Fibroblast of lung (primary cell): ENCODE measurements around the gene CASD1. TPM values are rescaled to one million over a fixed set of nuclear protein-coding genes. Genes with fewer than 3 reads are reported as not detected.

ENCODE experiments used
- DNase-seq, 2 donors: peaks; one replicate each; pipeline versions ENCODE4 v3.0.0 to v3.0.0-alpha.2; 2010; ENCODE audit warnings: low read depth in 2 of 2
- H2AFZ ChIP-seq: 2 replicates; pipeline ENCODE4 v1.5.1; 2012; ENCODE audit warnings: low read length, control low read depth, inconsistent platforms
- H3K27ac ChIP-seq: 2 replicates; pipeline ENCODE4 v1.5.1; 2011; ENCODE audit warnings: low read length, control low read depth; ENCODE audit not compliant: insufficient read depth
- H3K27me3 ChIP-seq: 2 replicates; pipeline ENCODE4 v1.5.1; 2011; ENCODE audit warnings: mild to moderate bottlenecking, low read length; ENCODE audit not compliant: control insufficient read depth, insufficient read depth
- H3K36me3 ChIP-seq: 2 replicates; pipeline ENCODE4 v1.5.1; 2011; ENCODE audit warnings: low read length; ENCODE audit not compliant: control insufficient read depth, insufficient read depth
- H3K4me1 ChIP-seq: 2 replicates; pipeline ENCODE4 v1.5.1; 2011; ENCODE audit warnings: low read length; ENCODE audit not compliant: control insufficient read depth, insufficient read depth; ENCODE audit errors: extremely low read depth
- H3K4me2 ChIP-seq: 2 replicates; pipeline ENCODE4 v1.5.1; 2011; ENCODE audit warnings: low read length, control low read depth; ENCODE audit not compliant: insufficient read depth; ENCODE audit errors: extremely low read depth
- H3K4me3 ChIP-seq, 4 experiments: fragments of 200-600 bp in 1 of 4; sonication (generic) in 1 of 4; replicated peaks in 1 of 4; 2 replicates each; pipeline ENCODE4 v1.5.1; 2011 to 2016; ENCODE audit warnings: low read length in 4 of 4, low read depth in 3 of 4, mild to moderate bottlenecking in 3 of 4, control low read depth in 2 of 4, inconsistent platforms in 1 of 4, mixed read lengths in 1 of 4; ENCODE audit not compliant: insufficient read depth in 1 of 4; ENCODE audit errors: control extremely low read depth in 1 of 4
- H3K79me2 ChIP-seq: 2 replicates; pipeline ENCODE4 v1.5.1; 2012; ENCODE audit warnings: mild to moderate bottlenecking, low read length, inconsistent platforms; ENCODE audit not compliant: control insufficient read depth, insufficient read depth
- H3K9ac ChIP-seq: 2 replicates; pipeline ENCODE4 v1.5.1; 2011; ENCODE audit warnings: mild to moderate bottlenecking, low read length, control low read depth; ENCODE audit not compliant: insufficient read depth
- H3K9me3 ChIP-seq: 2 replicates; pipeline ENCODE4 v1.5.1; 2012; ENCODE audit warnings: low read depth, low read length; ENCODE audit not compliant: control insufficient read depth, insufficient read depth
- H4K20me1 ChIP-seq: 2 replicates; pipeline ENCODE4 v1.5.1; 2011; ENCODE audit warnings: low read length; ENCODE audit not compliant: control insufficient read depth, insufficient read depth; ENCODE audit errors: extremely low read depth
- CTCF ChIP-seq, 2 donors: IDR thresholded peaks in 1 of 2; conservative IDR thresholded peaks in 1 of 2; 1 replicate in 1 of 2; 2 replicates in 1 of 2; pipeline ENCODE4 v1.5.1; 2011 to 2012; ENCODE audit warnings: low read length in 2 of 2, control low read depth in 1 of 2, inconsistent platforms in 1 of 2, low read depth in 1 of 2, mild to moderate bottlenecking in 1 of 2
- EZH2 ChIP-seq: IDR thresholded peaks from 2 replicates; pipeline ENCODE4 v1.5.1; 2012; ENCODE audit warnings: low read length, control low read depth, mild to moderate bottlenecking; ENCODE audit errors: missing control alignments
- polyA plus RNA-seq, 2 donors: library from polyadenylated mRNA; depleted of rRNA in 1 of 2; stranded (reverse) in 1 of 2; unstranded in 1 of 2; fragments of >200 nt; gene quantifications; 2 replicates each; pipeline ENCODE4 v1.2.1, GENCODE V29; 2011 to 2012; ENCODE audit warnings: missing spikeins in 1 of 2
- total RNA-seq: library from RNA; depleted of rRNA; stranded (reverse); fragments of >200 nt; gene quantifications from 2 replicates; pipeline ENCODE4 v1.2.1, GENCODE V29; 2014

Gene CASD1
- total and polyA plus RNA-seq, 2 donors (not counting 1 experiment from before 2014, with no cell fraction given), result 10.6 to 14.2 TPM

GRCh38 chr7:94478648-94479214 lies 30.9 kb upstream of the CASD1 start:
- DNase-seq, result no peak
- no peaks in the 10 kb centered on the region for H3K9me3 ChIP-seq
- no peaks in the 10 kb centered on the region for H3K4me1 ChIP-seq
- no peak overlapping the region for H3K4me2 ChIP-seq
- no peaks in the 10 kb centered on the region for H3K36me3 ChIP-seq
- TF ChIP-seq EZH2 (no peak), CTCF (conservative IDR thresholded peaks at IDR 0.05 in 1 of 2, IDR thresholded peaks at IDR 0.05 in 1 of 2; ENCODE audit: low read depth in 1 of 2, low read length in 2 of 2) (no peak)
- H3K9ac ChIP-seq, result no peak overlapping the region
- no peak overlapping the region for H2AFZ ChIP-seq
- no peak overlapping the region for H3K4me3 ChIP-seq
- no peak overlapping the region for H3K27ac ChIP-seq
- H3K79me2 ChIP-seq, result no peaks in the 10 kb centered on the region
- H3K27me3 ChIP-seq, result no peaks in the 10 kb centered on the region
- H4K20me1 ChIP-seq, result no peaks in the 10 kb centered on the region

DNA sequence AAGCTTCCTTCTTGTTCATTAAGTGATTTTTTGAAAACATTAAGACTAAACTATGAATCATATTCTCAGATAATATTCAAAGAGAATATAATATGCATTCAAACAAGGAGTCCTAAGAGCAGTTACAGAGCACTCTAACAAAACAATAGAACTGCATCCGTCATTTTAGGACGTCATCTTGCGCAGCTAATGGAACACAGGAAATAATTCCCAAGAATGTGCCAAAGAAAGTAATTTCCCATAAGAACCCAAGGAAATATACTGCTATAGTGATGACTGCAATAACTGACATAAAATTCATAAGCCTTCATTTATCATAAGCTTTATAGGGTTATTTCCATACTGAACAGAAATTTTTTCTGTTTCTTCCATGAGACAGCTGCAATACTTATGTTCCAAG lies 28.3 kb upstream of the CASD1 start:
- no peaks in the 10 kb centered on the region for H3K79me2 ChIP-seq
- no peak for TF ChIP-seq EZH2
- TF ChIP-seq CTCF (conservative IDR thresholded peaks at IDR 0.05 in 1 of 2, IDR thresholded peaks at IDR 0.05 in 1 of 2; ENCODE audit: low read depth in 1 of 2, low read length in 2 of 2), result no peak
- no peak overlapping the region for H2AFZ ChIP-seq
- H3K27me3 ChIP-seq, result no peaks in the 10 kb centered on the region
- DNase-seq, result no peak
- no peak overlapping the region for H3K4me2 ChIP-seq
- no peaks in the 10 kb centered on the region for H3K9me3 ChIP-seq
- no peak overlapping the region for H3K4me3 ChIP-seq
- no peak overlapping the region for H3K27ac ChIP-seq
- no peaks in the 10 kb centered on the region for H4K20me1 ChIP-seq
- H3K36me3 ChIP-seq, result no peaks in the 10 kb centered on the region
- no peaks in the 10 kb centered on the region for H3K4me1 ChIP-seq
- H3K9ac ChIP-seq, result no peak overlapping the region

DNA sequence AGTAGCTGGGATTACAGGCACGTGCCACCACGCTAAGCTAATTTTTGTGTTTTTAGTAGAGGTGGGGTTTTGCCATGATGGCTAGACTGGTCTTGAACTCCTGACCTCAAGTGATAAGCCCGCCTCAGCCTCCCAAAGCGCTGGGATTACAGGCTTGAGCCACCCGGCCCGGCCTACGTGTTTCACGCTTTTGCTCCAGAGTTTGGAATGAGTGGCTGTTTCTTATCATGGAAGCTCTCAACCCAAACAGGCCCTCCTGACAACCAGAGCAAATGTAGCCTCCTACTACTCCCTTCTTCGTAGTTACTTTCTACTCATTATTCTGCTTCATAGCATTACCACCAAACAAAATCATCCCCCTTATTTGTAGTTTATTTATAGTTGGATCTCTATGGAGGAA lies 26.8 kb upstream of the CASD1 start:
- no peak for DNase-seq
- no peaks in the 10 kb centered on the region for H4K20me1 ChIP-seq
- TF ChIP-seq CTCF (conservative IDR thresholded peaks at IDR 0.05 in 1 of 2, IDR thresholded peaks at IDR 0.05 in 1 of 2; ENCODE audit: low read depth in 1 of 2, low read length in 2 of 2) (no peak), EZH2 (no peak)

More for the DNA sequence above, 26.8 kb upstream of the CASD1 start:
- no peak overlapping the region for H3K4me3 ChIP-seq
- no peak overlapping the region for H3K4me2 ChIP-seq
- H3K79me2 ChIP-seq, result no peaks in the 10 kb centered on the region
- H3K36me3 ChIP-seq, result no peaks in the 10 kb centered on the region
- H3K9ac ChIP-seq, result no peak overlapping the region
- no peaks in the 10 kb centered on the region for H3K9me3 ChIP-seq
- no peak overlapping the region for H2AFZ ChIP-seq
- H3K4me1 ChIP-seq, result no peaks in the 10 kb centered on the region
- H3K27ac ChIP-seq, result no peak overlapping the region
- H3K27me3 ChIP-seq, result no peaks in the 10 kb centered on the region
